Mesenteric fat pad (tissue), 1 donor: Measurements from ENCODE around the gene LAMA2. TPM values are rescaled to one million over a fixed set of nuclear protein-coding genes. Genes with fewer than 3 reads are reported as not detected.

ENCODE experiments used
- DNase-seq: peaks from one replicate; pipeline ENCODE4 v3.0.0-alpha.2; 2020; ENCODE audit warnings: low spot score
- total RNA-seq: library from RNA; stranded (reverse); fragmentation: NEBNext Ultra II Directional; extraction: Animal tissue kit (Norgen Biotek cat#: 25700); gene quantifications from one replicate; pipeline ENCODE4 v1.2.1, GENCODE V29; 2021
- donor health status: DM: yes; HTN: yes; CAD: no.

The LAMA2 gene
- total RNA-seq, 1 donor from 2014 or later, result 82.9 TPM

GRCh38 chr6:129177801-129178200 lies 294.9 kb downstream of the LAMA2 start:
- no peak for DNase-seq

GRCh38 chr6:129179283-129179682 lies 296.3 kb downstream of the LAMA2 start:
- DNase-seq, result no peak

GRCh38 chr6:129181001-129181400 lies 298.1 kb downstream of the LAMA2 start:
- DNase-seq, result no peak

GRCh38 chr6:129183187-129183591 lies 300.3 kb downstream of the LAMA2 start:
- DNase-seq, result no peak

- no peak for DNase-seq
Measured at GRCh38 chr6:129183681-129184301, 300.9 kb downstream of the LAMA2 start.

GRCh38 chr6:129184324-129184723 lies 301.4 kb downstream of the LAMA2 start:
- no peak for DNase-seq

- DNase-seq, result no peak
Measured at GRCh38 chr6:129184808-129185366, 301.9 kb downstream of the LAMA2 start.

- no peak for DNase-seq
Measured at GRCh38 chr6:129186988-129187387, 304.1 kb downstream of the LAMA2 start.

- DNase-seq, result no peak
Measured at GRCh38 chr6:129188306-129188705, 305.4 kb downstream of the LAMA2 start.

- DNase-seq, result no peak
Measured at GRCh38 chr6:129188795-129189194, 305.9 kb downstream of the LAMA2 start.

GRCh38 chr6:129189266-129189665 lies 306.3 kb downstream of the LAMA2 start:
- DNase-seq, result no peak

GRCh38 chr6:129191235-129191634 lies 308.3 kb downstream of the LAMA2 start:
- DNase-seq, result no peak

GRCh38 chr6:129192458-129192989 lies 309.6 kb downstream of the LAMA2 start:
- DNase-seq, result no peak

GRCh38 chr6:129194306-129194941 lies 311.5 kb downstream of the LAMA2 start:
- no peak for DNase-seq

GRCh38 chr6:129195161-129195560 lies 312.2 kb downstream of the LAMA2 start:
- DNase-seq, result no peak

- DNase-seq, result no peak
Measured at GRCh38 chr6:129195643-129196042, 312.7 kb downstream of the LAMA2 start.

- DNase-seq, result no peak
Measured at GRCh38 chr6:129197154-129197553, 314.2 kb downstream of the LAMA2 start.

- no peak for DNase-seq
Measured at GRCh38 chr6:129200151-129200550, 317.2 kb downstream of the LAMA2 start.

GRCh38 chr6:129203190-129203900 lies 320.4 kb downstream of the LAMA2 start:
- no peak for DNase-seq

- DNase-seq, result no peak
Measured at GRCh38 chr6:129206821-129207220, 323.9 kb downstream of the LAMA2 start.

GRCh38 chr6:129207832-129208231 lies 324.9 kb downstream of the LAMA2 start:
- DNase-seq, result no peak
